Prostate gland (tissue), 2 donors: Measurements from ENCODE around the gene PRMT9. TPM values are rescaled to one million over a fixed set of nuclear protein-coding genes. Genes with fewer than 3 reads are reported as not detected.

ENCODE experiments used
- DNase-seq: peaks from one replicate; pipeline ENCODE4 v3.0.0-alpha.2; 2019; ENCODE audit warnings: low spot score
- H3K27ac ChIP-seq, 2 donors: fragments of 200-600 bp; sonication (generic); 2 replicates each; pipeline ENCODE4 v1.5.1; 2017 to 2019
- H3K27me3 ChIP-seq: fragments of 200-600 bp; sonication (generic); replicated peaks from 2 replicates; pipeline ENCODE4 v1.5.1; 2019; ENCODE audit not compliant: insufficient read depth
- H3K36me3 ChIP-seq, 2 donors: fragments of 200-600 bp; sonication (generic); 1 replicate in 1 of 2; 2 replicates in 1 of 2; pipeline versions ENCODE4 v1.5.1 to v1.8.1; 2017 to 2019
- H3K4me1 ChIP-seq: fragments of 200-600 bp; sonication (generic); replicated peaks from 2 replicates; pipeline ENCODE4 v1.5.1; 2019
- H3K4me3 ChIP-seq, 2 donors: fragments of 200-600 bp; sonication (generic); 2 replicates each; pipeline ENCODE4 v1.5.1; 2017 to 2019
- H3K9me3 ChIP-seq: fragments of 200-600 bp; sonication (generic); 2 replicates; pipeline ENCODE4 v1.5.1; 2017
- CTCF ChIP-seq, 4 experiments: fragments of 200-600 bp in 2 of 4; fragments of 450-650 bp in 2 of 4; sonication (generic) in 2 of 4; IDR thresholded peaks; 1 replicate in 3 of 4; 2 replicates in 1 of 4; pipeline ENCODE4 v1.5.1; 2016 to 2019; ENCODE audit warnings: antibody characterized with exemption in 4 of 4, mild to moderate bottlenecking in 2 of 4, moderate library complexity in 2 of 4
- POLR2A ChIP-seq: fragments of 450-650 bp; IDR thresholded peaks from one replicate; pipeline ENCODE4 v1.6.1; 2016; ENCODE audit warnings: antibody characterized with exemption, mild to moderate bottlenecking
- POLR2AphosphoS5 ChIP-seq: sonication (generic); formaldehyde crosslinking; IDR thresholded peaks from one replicate; pipeline ENCODE4 v1.6.1; 2017; ENCODE audit warnings: antibody characterized with exemption
- WGBS: methylation state at CpG from one replicate; pipeline ENCODE4 v1.1.5; 2018; 5-methylcytosine and 5-hydroxymethylcytosine counted together
- intact Hi-C: fragments of 100-400 bp; cut with DNase I; formaldehyde crosslinking; loops from one replicate; pipeline ENCODE4 v1.14.2; 2022
- total RNA-seq, 2 donors: library from RNA; depleted of rRNA; stranded (reverse); fragments of >200 nt; gene quantifications; one replicate each; pipeline ENCODE4 v1.1.0, GENCODE V29; 2016

The PRMT9 gene
- total RNA-seq, 2 donors from 2014 or later: 10.4 to 15.7 TPM

DNA sequence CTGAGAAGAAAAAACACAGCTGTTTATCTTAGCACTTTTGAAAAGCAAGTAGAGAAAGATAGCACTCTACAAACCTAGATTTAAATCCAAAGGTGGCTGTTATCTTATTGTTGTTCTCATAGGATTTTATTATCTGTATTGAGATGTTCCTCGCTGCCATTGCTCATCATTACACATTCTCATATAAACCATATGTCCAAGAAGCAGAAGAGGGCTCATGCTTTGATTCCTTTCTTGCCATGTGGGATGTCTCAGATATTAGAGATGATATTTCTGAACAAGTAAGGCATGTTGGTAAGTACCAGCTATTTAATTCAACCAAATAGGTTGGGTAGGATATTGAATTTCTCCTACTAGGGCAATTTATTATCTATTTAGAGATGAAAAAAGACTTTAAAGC lies 50.3 kb downstream of the PRMT9 start:
- Histone ChIP-seq H3K4me3 (no peak overlapping the region), H3K27me3 (no peaks in the 10 kb centered on the region), H3K27ac (no peak overlapping the region), H3K36me3 (no peaks in the 10 kb centered on the region), H3K9me3 (no peaks in the 10 kb centered on the region), H3K4me1 (no peaks in the 10 kb centered on the region)
- 81% methylated on average over 1 of the region's 1 CpG for WGBS
- no peak for TF ChIP-seq CTCF (IDR thresholded peaks at IDR 0.05)
- no peak for TF ChIP-seq POLR2AphosphoS5
- no peak for TF ChIP-seq POLR2A
- DNase-seq: no peak
- intact Hi-C loops: no loop called here

DNA sequence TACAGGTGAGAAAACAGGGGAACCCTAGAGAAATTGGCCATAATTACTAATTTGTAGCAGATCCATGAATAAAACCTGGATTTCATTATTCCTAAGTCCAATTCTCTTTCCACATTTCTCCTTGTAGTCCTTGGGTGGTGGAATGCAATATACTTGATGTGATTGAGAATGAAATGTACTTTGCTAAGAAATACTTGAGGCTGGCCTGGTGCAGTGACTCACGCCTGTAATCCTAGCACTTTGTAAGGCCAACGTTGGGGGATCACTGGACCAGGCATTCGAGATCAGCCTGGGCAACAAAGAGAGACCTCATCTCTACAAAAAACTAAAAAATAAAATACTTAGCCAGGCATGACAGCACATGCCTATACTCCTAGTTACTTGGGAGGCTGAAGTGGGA lies 50.9 kb downstream of the PRMT9 start:
- no peak for TF ChIP-seq POLR2AphosphoS5
- no peak for TF ChIP-seq POLR2A
- TF ChIP-seq CTCF (IDR thresholded peaks at IDR 0.05): no peak
- no peak for DNase-seq
- H3K27me3 ChIP-seq: no peaks in the 10 kb centered on the region
- WGBS: 86% methylated on average over 3 of the region's 3 CpGs
- intact Hi-C loops: no loop called here
- no peaks in the 10 kb centered on the region for H3K9me3 ChIP-seq
- H3K4me3 ChIP-seq: no peak overlapping the region
- no peak overlapping the region for H3K27ac ChIP-seq
- H3K4me1 ChIP-seq: no peaks in the 10 kb centered on the region
- no peaks in the 10 kb centered on the region for H3K36me3 ChIP-seq

GRCh38 chr4:147629783-147630730 lies 53.9 kb downstream of the PRMT9 start:
- intact Hi-C loops: no loop called here
- Histone ChIP-seq H3K4me3 (no peak overlapping the region), H3K4me1 (no peaks in the 10 kb centered on the region), H3K27ac (no peak overlapping the region), H3K27me3 (no peaks in the 10 kb centered on the region), H3K9me3 (no peaks in the 10 kb centered on the region), H3K36me3 (peaks cover 0 to 6% of the 10 kb centered on the region in 2 donors)
- WGBS: 96% methylated on average over 1 of the region's 1 CpG
- TF ChIP-seq POLR2A: no peak
- no peak for TF ChIP-seq CTCF (IDR thresholded peaks at IDR 0.05)
- no peak for TF ChIP-seq POLR2AphosphoS5
- DNase-seq: no peak

GRCh38 chr4:147628415-147628814 lies 55.5 kb downstream of the PRMT9 start:
- TF ChIP-seq CTCF (IDR thresholded peaks at IDR 0.05) (no peak), POLR2A (no peak), POLR2AphosphoS5 (no peak)
- WGBS: 59% methylated on average over 3 of the region's 3 CpGs
- peaks cover 0 to 6% of the 10 kb centered on the region in 2 donors for H3K36me3 ChIP-seq
- H3K9me3 ChIP-seq: no peaks in the 10 kb centered on the region
- DNase-seq: no peak
- no peak overlapping the region for H3K4me3 ChIP-seq
- no peaks in the 10 kb centered on the region for H3K27me3 ChIP-seq
- intact Hi-C loops: no loop called here
- H3K27ac ChIP-seq: no peak overlapping the region
- no peaks in the 10 kb centered on the region for H3K4me1 ChIP-seq

GRCh38 chr4:147626903-147627302 lies 57.1 kb downstream of the PRMT9 start:
- Histone ChIP-seq H3K36me3 (peaks cover 0 to 6% of the 10 kb centered on the region in 2 donors), H3K4me1 (no peaks in the 10 kb centered on the region), H3K27me3 (no peaks in the 10 kb centered on the region), H3K4me3 (no peak overlapping the region), H3K9me3 (no peaks in the 10 kb centered on the region), H3K27ac (no peak overlapping the region)
- WGBS: 95% methylated on average over 4 of the region's 4 CpGs
- DNase-seq: no peak
- no peak for TF ChIP-seq CTCF (IDR thresholded peaks at IDR 0.05)
- no peak for TF ChIP-seq POLR2AphosphoS5
- TF ChIP-seq POLR2A: no peak
- intact Hi-C loops: no loop called here
